GM15510 (cell line): ENCODE measurements around the gene LRRK1.

Experiments
- POLR2A ChIP-seq: IDR thresholded peaks from 3 replicates; pipeline ENCODE4 v1.6.1; 2011; ENCODE audit warnings: borderline replicate concordance; ENCODE audit not compliant: insufficient read length; ENCODE audit errors: extremely low read depth

Gene LRRK1

GRCh38 chr15:100988857-100989256 is 69.7 kb downstream of the LRRK1 start:
- TF ChIP-seq POLR2A: no peak

- no peak for TF ChIP-seq POLR2A
Measured at GRCh38 chr15:100994597-100995446, 75.7 kb downstream of the LRRK1 start.

GRCh38 chr15:100995471-100996430 is 76.6 kb downstream of the LRRK1 start:
- TF ChIP-seq POLR2A: no peak

- TF ChIP-seq POLR2A: no peak
Measured at GRCh38 chr15:100997442-100997841, 78.3 kb downstream of the LRRK1 start.

GRCh38 chr15:100998630-100999029 is 79.5 kb downstream of the LRRK1 start:
- no peak for TF ChIP-seq POLR2A

- TF ChIP-seq POLR2A: no peak
Measured at GRCh38 chr15:100999369-100999768, 80.2 kb downstream of the LRRK1 start.

- no peak for TF ChIP-seq POLR2A
Measured at GRCh38 chr15:101000271-101000681, 81.1 kb downstream of the LRRK1 start.

- no peak for TF ChIP-seq POLR2A
Measured at GRCh38 chr15:101001056-101001455, 81.9 kb downstream of the LRRK1 start.

- TF ChIP-seq POLR2A: no peak
Measured at GRCh38 chr15:101001796-101002195, 82.6 kb downstream of the LRRK1 start.

- no peak for TF ChIP-seq POLR2A
Measured at GRCh38 chr15:101003081-101003480, 83.9 kb downstream of the LRRK1 start.

GRCh38 chr15:101003706-101004105 is 84.5 kb downstream of the LRRK1 start:
- TF ChIP-seq POLR2A: no peak

GRCh38 chr15:101004500-101004899 is 85.3 kb downstream of the LRRK1 start:
- no peak for TF ChIP-seq POLR2A

GRCh38 chr15:101004986-101005747 is 86.0 kb downstream of the LRRK1 start:
- no peak for TF ChIP-seq POLR2A

- TF ChIP-seq POLR2A: no peak
Measured at GRCh38 chr15:101006931-101007691, 88.0 kb downstream of the LRRK1 start.
